Activated CD4-positive, alpha-beta T cell treated with anti-CD3 and anti-CD28 coated beads, Interleukin-2, Interleukin-4, amounts not matched to agents 100 ng/mL and 50 ng/mL, durations not matched to agents 16 hours and 8 hours (primary cell): Measurements from ENCODE around the gene HOXA13.

Experiments used
- DNase-seq: peaks from one replicate; pipeline ENCODE4 v3.0.0-alpha.2; 2020; ENCODE audit warnings: low spot score

The HOXA13 gene

GRCh38 chr7:27148031-27148755 lies 51.7 kb downstream of the HOXA13 start:
- no peak for DNase-seq

GRCh38 chr7:27147199-27148030 lies 52.5 kb downstream of the HOXA13 start, which contains the start of gene HOXA6:
HOXA6 (minus strand) TSS chr7:27147774; CDS start chr7:27147749, 25 bp downstream.
- DNase-seq: no peak

GRCh38 chr7:27146491-27147198 lies 53.2 kb downstream of the HOXA13 start:
- no peak for DNase-seq

GRCh38 chr7:27145914-27146412 lies 53.9 kb downstream of the HOXA13 start:
- DNase-seq: no peak

- no peak for DNase-seq
These were observed 54.6 kb downstream of the HOXA13 start for GRCh38 chr7:27145165-27145913.

- DNase-seq: no peak
These were observed 55.1 kb downstream of the HOXA13 start for GRCh38 chr7:27144781-27145164.
